Activated naive CD4-positive, alpha-beta T cell treated with anti-CD3 and anti-CD28 coated beads for 36 hours (primary cell): ENCODE data around the gene ARFGAP3. TPM values are rescaled to one million over a fixed set of nuclear protein-coding genes. Genes with fewer than 3 reads are reported as not detected.

Experiments used
- CTCF ChIA-PET: fragments of 350-600 bp; sonication (Branson Sonifier 250); formaldehyde crosslinking; loops from one replicate; lab custom pipeline; 2021; ENCODE audit warnings: antibody characterized with exemption; lab: Charles Lee
- DNase-seq: peaks from one replicate; pipeline ENCODE4 v3.0.0-alpha.2; 2020
- H3K27ac Mint-ChIP-seq: one replicate; pipeline ENCODE4 v1.8.0; 2021; ENCODE audit warnings: mild to moderate bottlenecking, mixed read lengths
- H3K27me3 Mint-ChIP-seq: one replicate; pipeline ENCODE4 v1.8.0; 2021; ENCODE audit warnings: low read depth, mixed read lengths
- H3K36me3 Mint-ChIP-seq: one replicate; pipeline ENCODE4 v1.8.0; 2021; ENCODE audit warnings: low read depth, mixed read lengths
- H3K4me1 Mint-ChIP-seq: one replicate; pipeline ENCODE4 v1.8.0; 2021; ENCODE audit warnings: low read depth, mixed read lengths
- H3K4me3 Mint-ChIP-seq: one replicate; pipeline ENCODE4 v1.8.0; 2021; ENCODE audit warnings: mild to moderate bottlenecking, moderate library complexity, mixed read lengths
- H3K9me3 Mint-ChIP-seq: one replicate; pipeline ENCODE4 v1.8.0; 2021; ENCODE audit warnings: mixed read lengths
- intact Hi-C: fragments of 100-400 bp; cut with micrococcal nuclease; formaldehyde crosslinking; loops from one replicate; pipeline ENCODE4 v1.15.1; 2023
- total RNA-seq, 2 experiments: library from RNA; stranded (reverse); gene quantifications; one replicate each; pipeline ENCODE4 v1.2.3, GENCODE V29; 2021

The ARFGAP3 gene
- total RNA-seq, 2 experiments from 2014 or later: 25.6 to 28.6 TPM

DNA sequence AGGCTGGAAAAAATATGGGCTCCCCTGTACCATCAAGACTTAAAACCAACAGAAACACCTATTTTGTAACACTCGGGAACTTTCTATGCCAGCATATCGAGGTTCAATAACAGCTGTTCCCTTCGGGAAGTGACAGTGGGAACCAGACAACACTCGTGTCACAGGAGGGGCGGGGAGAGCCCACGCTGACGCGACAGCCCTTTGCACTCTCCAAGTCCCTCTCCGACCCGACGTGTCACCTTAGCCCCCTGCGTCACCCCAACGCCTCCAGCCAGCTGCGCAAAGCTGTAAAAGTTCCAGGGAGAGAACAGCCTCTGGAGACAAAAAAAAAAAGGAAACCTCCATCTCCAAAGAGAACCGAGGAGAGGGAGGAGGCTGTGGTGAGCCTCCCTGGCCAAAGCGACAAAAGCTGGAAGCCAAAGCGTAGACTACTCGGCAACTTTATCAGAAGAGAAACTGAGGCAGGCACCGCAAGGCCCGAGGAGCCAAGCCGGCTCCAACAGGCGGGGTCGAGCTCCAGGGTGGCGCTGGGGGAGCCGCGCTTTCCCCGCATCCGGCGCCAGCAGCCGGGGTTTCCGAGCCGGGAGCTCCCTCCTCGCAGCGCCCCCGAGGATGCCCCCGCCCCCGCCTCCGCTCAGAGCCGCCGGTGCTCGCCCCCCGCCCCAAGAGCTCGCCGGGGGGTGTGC, 751 bp downstream of the ARFGAP3 start:
- no peaks in the 10 kb centered on the region for H3K36me3 Mint-ChIP-seq
- no peaks in the 10 kb centered on the region for H3K27me3 Mint-ChIP-seq
- peak; percentile 63 for DNase-seq
- peak overlapping the region; percentile 66 for H3K27ac Mint-ChIP-seq
- peaks cover 7% of the 10 kb centered on the region for H3K4me1 Mint-ChIP-seq
- intact Hi-C loops: loop anchor here (2.0 kb wide), 3 partner anchors 158 to 330 kb away; partner anchors contain the start of genes PACSIN2 and TTLL12
- H3K9me3 Mint-ChIP-seq: no peaks in the 10 kb centered on the region
- CTCF ChIA-PET: interaction anchor here (0.7 to 3.0 kb wide), 4 partner anchors 11 to 255 kb away, joined by 3 to 9 read pairs (median 4); no protein-coding TSS in a partner anchor
- H3K4me3 Mint-ChIP-seq: peak overlapping the region; percentile 81

DNA sequence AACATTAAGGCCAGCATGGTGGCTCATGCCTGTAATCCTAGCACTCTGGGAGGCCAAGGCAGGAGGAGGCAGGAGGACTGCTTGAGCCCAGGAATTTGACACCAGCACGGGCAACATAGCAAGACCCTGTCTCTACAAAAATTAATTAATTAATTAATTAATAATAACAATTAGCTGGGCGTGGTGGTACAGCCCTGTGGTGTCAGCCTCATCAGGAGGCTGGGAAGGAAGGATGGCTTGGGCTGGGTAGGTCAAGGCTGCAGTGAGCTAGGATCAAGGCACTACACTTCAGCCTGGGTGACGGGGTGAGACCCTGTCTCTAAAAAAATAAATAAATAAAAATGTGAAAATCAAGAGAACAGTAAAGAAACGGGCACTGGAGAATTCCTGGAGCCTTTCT, 1.4 kb downstream of the ARFGAP3 start:
- Mint-ChIP-seq H3K27ac (no peak overlapping the region), H3K4me3 (peak overlapping the region; percentile 81), H3K9me3 (no peaks in the 10 kb centered on the region), H3K4me1 (peaks cover 9% of the 10 kb centered on the region), H3K27me3 (no peaks in the 10 kb centered on the region), H3K36me3 (no peaks in the 10 kb centered on the region)
- no peak for DNase-seq
- intact Hi-C loops: loop anchor here (2.0 kb wide), 3 partner anchors 159 to 331 kb away; partner anchors contain the start of genes PACSIN2 and TTLL12
- CTCF ChIA-PET: interaction anchor here (0.7 to 0.8 kb wide), 3 partner anchors 12 to 256 kb away, joined by 3 to 4 read pairs (median 3); no protein-coding TSS in a partner anchor

DNA sequence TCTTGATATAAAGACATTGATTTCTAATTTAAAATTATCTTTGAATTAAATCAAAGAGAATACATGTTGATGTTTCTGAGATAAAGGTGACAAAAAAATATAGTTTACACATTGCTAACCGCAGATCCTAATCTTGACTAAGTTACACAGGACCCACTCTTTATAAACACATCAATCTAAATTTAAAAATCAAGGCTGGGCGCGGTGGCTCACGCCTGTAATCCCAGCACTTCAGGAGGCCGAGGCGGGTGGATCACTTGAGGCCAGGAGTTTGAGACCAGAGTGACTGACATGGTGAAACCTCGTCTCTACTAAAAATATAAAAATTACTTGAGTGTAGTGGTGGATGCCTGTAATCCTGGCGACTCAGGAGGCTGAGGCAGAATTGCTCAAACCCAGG, 1.9 kb downstream of the ARFGAP3 start:
- no peak overlapping the region for H3K27ac Mint-ChIP-seq
- H3K4me1 Mint-ChIP-seq: peaks cover 9% of the 10 kb centered on the region
- CTCF ChIA-PET: interaction anchor here (0.7 kb wide), 2 partner anchors 12 to 197 kb away, joined by 3 to 4 read pairs; no protein-coding TSS in a partner anchor
- intact Hi-C loops: no loop called here
- no peaks in the 10 kb centered on the region for H3K36me3 Mint-ChIP-seq
- DNase-seq: no peak
- H3K9me3 Mint-ChIP-seq: no peaks in the 10 kb centered on the region
- H3K4me3 Mint-ChIP-seq: peak overlapping the region; percentile 38
- H3K27me3 Mint-ChIP-seq: no peaks in the 10 kb centered on the region

DNA sequence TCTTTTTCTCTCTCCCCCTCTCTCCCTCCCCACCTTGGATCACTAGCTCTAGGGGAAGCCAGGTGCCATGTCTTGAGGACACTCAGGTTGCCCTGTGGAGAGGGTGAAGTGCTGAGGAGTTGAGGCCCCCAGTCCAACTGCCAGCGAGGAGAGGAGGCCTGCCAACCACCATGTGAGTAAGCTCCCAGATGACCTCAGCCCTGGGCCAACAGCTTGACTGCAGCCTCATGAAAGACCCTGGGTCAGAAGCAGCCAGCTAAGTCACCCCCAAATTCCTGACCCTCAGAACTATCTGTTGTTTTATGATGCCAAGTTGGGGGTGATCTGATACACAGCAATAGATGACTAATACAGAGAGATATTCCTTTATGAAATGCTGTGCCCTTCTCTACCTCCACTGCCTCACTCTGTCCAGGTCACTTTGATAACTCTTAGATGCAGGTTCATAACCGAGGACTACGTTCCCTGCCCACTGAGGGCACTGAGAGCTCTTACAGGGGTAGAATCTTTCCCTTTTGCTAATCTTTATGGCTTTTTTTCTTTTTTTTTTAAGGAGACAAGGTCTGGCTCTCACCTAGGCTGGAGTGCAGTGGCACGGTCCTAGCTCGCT, 8.0 kb downstream of the ARFGAP3 start:
- Mint-ChIP-seq H3K4me3 (no peak overlapping the region), H3K4me1 (peaks cover 12% of the 10 kb centered on the region), H3K36me3 (peaks cover 13% of the 10 kb centered on the region), H3K9me3 (no peaks in the 10 kb centered on the region), H3K27ac (no peak overlapping the region), H3K27me3 (no peaks in the 10 kb centered on the region)
- no peak for DNase-seq
- CTCF ChIA-PET: interaction anchor here (0.7 to 1.8 kb wide), 2 partner anchors 17 to 18 kb away, joined by 3 to 5 read pairs; no protein-coding TSS in a partner anchor
- intact Hi-C loops: no loop called here

DNA sequence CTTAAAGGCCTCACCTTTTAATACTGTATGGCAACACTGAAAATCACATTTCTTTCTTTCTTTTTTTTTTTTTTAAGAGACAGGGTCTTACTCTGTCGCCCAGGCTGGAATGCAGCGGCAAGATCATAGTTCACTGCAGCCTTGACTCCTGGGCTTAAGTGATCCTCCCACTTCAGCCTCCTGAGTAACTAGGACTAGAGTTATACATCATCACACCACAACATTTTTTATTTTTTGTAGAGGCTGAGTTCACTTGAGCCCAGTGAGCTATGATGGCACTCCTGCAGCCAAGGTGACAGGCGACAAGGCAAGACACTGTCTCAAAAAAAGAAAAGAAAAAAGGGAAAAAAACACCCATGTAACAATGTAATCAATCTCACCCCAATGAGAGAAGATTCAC, 10.0 kb downstream of the ARFGAP3 start:
- no peak overlapping the region for H3K27ac Mint-ChIP-seq
- CTCF ChIA-PET: interaction anchor here (0.6 to 1.5 kb wide), 3 partner anchors 20 to 187 kb away, joined by 3 to 4 read pairs (median 4); no protein-coding TSS in a partner anchor
- H3K36me3 Mint-ChIP-seq: peaks cover 18% of the 10 kb centered on the region
- no peak overlapping the region for H3K4me3 Mint-ChIP-seq
- H3K4me1 Mint-ChIP-seq: peaks cover 16% of the 10 kb centered on the region
- no peaks in the 10 kb centered on the region for H3K9me3 Mint-ChIP-seq
- no peaks in the 10 kb centered on the region for H3K27me3 Mint-ChIP-seq
- intact Hi-C loops: no loop called here
- DNase-seq: no peak

DNA sequence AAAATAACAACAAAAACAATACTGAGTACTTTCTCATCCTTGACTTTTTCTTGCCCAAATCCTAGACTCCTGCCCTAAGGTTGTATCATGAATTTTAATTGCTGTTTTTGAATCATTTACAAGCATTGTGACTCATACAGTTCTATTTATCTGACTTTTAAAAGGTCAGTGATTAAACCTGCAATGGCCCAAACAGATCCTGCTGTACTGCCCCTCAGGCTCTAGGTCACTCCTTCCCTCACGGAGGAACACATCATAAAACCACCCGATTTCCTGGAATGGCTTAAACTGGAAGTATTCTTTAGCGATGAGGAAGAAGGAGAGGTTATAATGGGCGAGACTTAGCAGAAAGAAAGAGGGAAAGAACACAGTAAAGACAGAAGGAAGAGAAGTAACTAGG, 12.3 kb downstream of the ARFGAP3 start:
- H3K27me3 Mint-ChIP-seq: no peaks in the 10 kb centered on the region
- intact Hi-C loops: no loop called here
- peaks cover 14% of the 10 kb centered on the region for H3K4me1 Mint-ChIP-seq
- CTCF ChIA-PET: interaction anchor here (1.1 to 1.2 kb wide), 2 partner anchors 25 to 591 kb away, joined by 3 read pairs; no protein-coding TSS in a partner anchor
- H3K4me3 Mint-ChIP-seq: no peak overlapping the region
- no peak overlapping the region for H3K27ac Mint-ChIP-seq
- H3K9me3 Mint-ChIP-seq: no peaks in the 10 kb centered on the region
- no peak for DNase-seq
- peaks cover 22% of the 10 kb centered on the region for H3K36me3 Mint-ChIP-seq

DNA sequence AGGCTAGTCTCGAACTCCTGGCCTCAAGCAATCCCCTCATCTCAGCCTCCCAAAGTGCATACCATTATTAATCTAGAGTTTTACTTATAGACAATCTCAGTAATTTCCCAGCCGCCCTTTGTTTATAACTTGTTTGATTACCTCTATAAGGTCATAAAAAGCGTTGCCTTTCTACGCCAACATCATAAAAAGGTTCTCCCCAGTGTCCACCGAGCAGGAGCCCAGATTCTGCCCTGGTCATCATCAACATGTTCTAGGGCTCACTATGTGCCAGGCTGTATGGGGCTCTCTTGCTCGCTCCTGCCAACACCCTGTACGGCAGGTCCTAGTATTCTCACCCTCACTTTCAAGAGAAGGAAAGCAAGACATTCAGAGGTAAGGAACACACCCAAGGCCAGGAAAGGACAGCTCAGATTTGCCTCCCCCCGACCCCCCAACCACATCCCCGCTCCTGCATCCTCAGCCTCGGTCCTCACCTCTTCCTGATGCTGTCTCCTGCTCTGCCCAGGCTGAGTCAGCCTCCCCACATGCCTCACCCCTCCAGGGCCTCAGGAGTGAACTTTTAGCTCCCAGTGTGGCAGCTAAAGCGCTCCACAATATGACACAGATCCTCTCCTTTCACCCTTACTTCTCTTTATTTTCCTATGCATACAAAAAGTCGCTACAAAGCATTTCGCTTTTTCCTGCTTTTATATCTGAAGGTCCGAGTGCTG, 14.3 kb downstream of the ARFGAP3 start:
- no peak for DNase-seq
- Mint-ChIP-seq H3K27me3 (no peaks in the 10 kb centered on the region), H3K36me3 (peaks cover 22% of the 10 kb centered on the region), H3K27ac (no peak overlapping the region), H3K4me3 (no peak overlapping the region), H3K4me1 (peaks cover 14% of the 10 kb centered on the region), H3K9me3 (no peaks in the 10 kb centered on the region)
- intact Hi-C loops: no loop called here
- CTCF ChIA-PET: interaction anchor here (0.6 to 0.8 kb wide), 2 partner anchors 35 to 63 kb away, joined by 3 read pairs; no protein-coding TSS in a partner anchor

DNA sequence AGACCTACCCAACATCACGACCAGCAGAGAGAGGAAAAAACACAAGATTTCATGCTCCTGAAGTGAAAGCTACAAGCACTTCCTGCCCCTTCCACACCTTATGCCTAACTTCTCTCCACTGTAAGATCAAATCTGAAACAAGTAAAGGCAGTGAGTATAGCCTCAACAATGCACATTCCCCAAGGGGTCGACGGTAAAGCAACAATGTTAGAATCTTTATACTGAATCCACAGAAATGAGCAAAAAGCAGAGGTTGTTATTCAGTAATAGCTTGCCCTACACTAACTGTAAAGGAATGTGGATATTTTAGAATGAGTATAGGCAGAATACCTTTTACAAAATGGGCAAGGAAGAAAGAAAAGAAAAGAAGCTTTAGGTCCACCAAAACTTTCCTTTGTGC, 15.6 kb downstream of the ARFGAP3 start:
- Mint-ChIP-seq H3K27ac (no peak overlapping the region), H3K36me3 (peaks cover 22% of the 10 kb centered on the region), H3K4me1 (peaks cover 14% of the 10 kb centered on the region), H3K9me3 (no peaks in the 10 kb centered on the region), H3K4me3 (no peak overlapping the region), H3K27me3 (no peaks in the 10 kb centered on the region)
- intact Hi-C loops: no loop called here
- CTCF ChIA-PET: interaction anchor here (0.9 kb wide), 1 partner anchor 193 kb away, joined by 3 read pairs; no protein-coding TSS in a partner anchor
- DNase-seq: no peak

DNA sequence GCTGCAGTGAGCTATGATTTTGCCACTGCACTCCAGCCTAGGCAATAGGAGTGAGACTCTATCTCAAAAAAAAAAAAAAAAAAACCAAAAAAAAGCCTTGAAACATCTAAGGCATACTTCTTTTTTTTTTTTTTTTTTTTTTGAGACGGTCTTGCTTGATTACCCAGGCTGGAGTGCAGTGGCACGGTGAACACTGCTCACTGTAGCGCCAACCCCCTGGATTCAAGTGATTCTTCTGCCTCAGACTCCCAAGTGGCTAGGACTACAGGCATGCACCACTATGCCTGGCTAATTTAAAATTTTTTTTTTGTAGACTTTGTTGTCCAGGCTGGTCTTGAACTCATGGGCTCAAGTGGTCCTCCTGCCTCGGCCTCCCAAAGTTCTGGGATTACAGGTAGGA, 19.5 kb downstream of the ARFGAP3 start:
- CTCF ChIA-PET: no interaction called here
- Mint-ChIP-seq H3K36me3 (peaks cover 9% of the 10 kb centered on the region), H3K27me3 (no peaks in the 10 kb centered on the region), H3K9me3 (no peaks in the 10 kb centered on the region), H3K4me3 (no peak overlapping the region), H3K4me1 (peaks cover 4% of the 10 kb centered on the region), H3K27ac (no peak overlapping the region)
- no peak for DNase-seq
- intact Hi-C loops: no loop called here

DNA sequence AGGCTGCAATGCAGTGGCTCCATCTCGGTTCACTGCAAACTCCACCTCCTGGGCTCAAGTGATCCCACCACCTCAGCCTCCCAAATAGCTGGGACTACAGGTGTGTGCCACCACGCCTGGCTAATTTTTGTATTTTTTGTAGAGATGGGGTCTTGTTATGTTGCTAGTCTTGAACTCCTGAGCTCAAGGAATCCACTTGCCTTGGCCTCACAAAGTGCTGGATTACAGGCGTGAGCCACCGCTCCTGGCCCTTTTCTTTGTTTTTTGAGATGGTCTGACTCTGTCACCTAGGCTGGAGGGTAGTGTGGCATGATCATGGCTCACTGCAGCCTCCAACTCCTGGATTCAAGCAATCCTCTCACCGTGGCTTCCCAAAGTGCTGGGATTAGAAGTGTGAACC, 21.0 kb downstream of the ARFGAP3 start:
- no peak overlapping the region for H3K27ac Mint-ChIP-seq
- peaks cover 13% of the 10 kb centered on the region for H3K36me3 Mint-ChIP-seq
- no peak for DNase-seq

DNA sequence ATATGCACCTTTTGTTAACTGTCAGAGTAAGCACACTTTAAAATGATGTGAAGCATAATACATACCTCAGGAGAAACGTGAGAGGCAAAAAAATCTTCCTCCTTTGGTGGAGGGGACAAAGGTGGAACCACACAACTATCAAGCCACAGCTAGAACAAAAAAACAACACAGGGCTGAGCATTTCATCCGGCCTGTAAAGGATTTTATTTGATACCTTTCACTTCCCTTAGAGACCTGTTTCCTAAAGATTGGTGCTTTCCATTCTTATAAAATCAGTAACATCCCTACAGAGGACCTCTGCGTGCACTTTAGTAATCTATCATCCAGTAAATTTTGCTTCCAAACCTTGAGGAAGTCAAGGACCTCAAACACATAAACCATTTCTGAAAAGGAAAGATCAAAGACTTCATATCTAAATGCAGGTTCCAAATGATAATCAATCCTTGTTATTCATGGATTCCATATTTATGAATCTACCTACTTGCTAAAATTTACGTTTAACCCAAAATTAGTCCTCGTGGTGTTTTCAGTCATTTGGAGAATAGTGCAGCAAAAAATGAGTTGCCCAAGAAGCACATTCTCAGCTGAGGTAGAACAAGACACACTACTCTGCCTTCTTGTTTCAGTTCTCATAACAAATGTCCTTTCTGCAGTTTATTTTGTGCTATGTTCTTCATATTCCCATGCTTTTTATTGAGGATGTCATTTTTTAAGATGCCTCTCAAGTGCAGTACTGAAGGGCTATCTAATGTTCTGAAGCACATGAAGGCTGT, 22.7 kb downstream of the ARFGAP3 start:
- Mint-ChIP-seq H3K4me3 (no peak overlapping the region), H3K27ac (no peak overlapping the region), H3K36me3 (peaks cover 12% of the 10 kb centered on the region), H3K27me3 (no peaks in the 10 kb centered on the region), H3K4me1 (no peaks in the 10 kb centered on the region), H3K9me3 (no peaks in the 10 kb centered on the region)
- CTCF ChIA-PET: interaction anchor here (1.7 kb wide), 1 partner anchor 14 kb away, joined by 6 read pairs; no protein-coding TSS in a partner anchor
- no peak for DNase-seq
- intact Hi-C loops: no loop called here

More for the DNA sequence above, 21.0 kb downstream of the ARFGAP3 start:
- Mint-ChIP-seq H3K4me1 (no peaks in the 10 kb centered on the region), H3K4me3 (no peak overlapping the region), H3K9me3 (no peaks in the 10 kb centered on the region), H3K27me3 (no peaks in the 10 kb centered on the region)
- intact Hi-C loops: no loop called here
- CTCF ChIA-PET: interaction anchor here (0.6 to 1.7 kb wide), 3 partner anchors 15 to 18 kb away, joined by 3 to 6 read pairs (median 5); no protein-coding TSS in a partner anchor
